Measurements from ENCODE around the gene IL1R2. TPM values are rescaled to one million over a fixed set of nuclear protein-coding genes. Genes with fewer than 3 reads are reported as not detected.

Gene IL1R2
- total and polyA plus RNA-seq, 2 donors (not counting 1 experiment from before 2014, with no cell fraction given), result 0.17 to 0.20 TPM

GRCh38 chr2:102060047-102060446, 68.3 kb downstream of the IL1R2 start:
- Histone ChIP-seq H3K4me1 (ENCODE audit: control insufficient read depth, extremely low read depth, insufficient read depth, low read length) (peaks cover 38% of the 10 kb centered on the region), H3K36me3 (ENCODE audit: control insufficient read depth, insufficient read depth, low read length) (no peaks in the 10 kb centered on the region), H4K20me1 (ENCODE audit: control insufficient read depth, extremely low read depth, insufficient read depth, low read length) (no peaks in the 10 kb centered on the region), H3K27ac (ENCODE audit: insufficient read depth, low read length) (no peak overlapping the region), H3K4me2 (ENCODE audit: extremely low read depth, insufficient read depth, low read length) (no peak overlapping the region), H3K9ac (ENCODE audit: insufficient read depth, low read length) (no peak overlapping the region), H3K9me3 (ENCODE audit: control insufficient read depth, insufficient read depth, low read depth, low read length) (no peaks in the 10 kb centered on the region), H2AFZ (ENCODE audit: low read length) (no peak overlapping the region), H3K27me3 (ENCODE audit: control insufficient read depth, insufficient read depth, low read length) (no peaks in the 10 kb centered on the region), H3K79me2 (ENCODE audit: control insufficient read depth, insufficient read depth, low read length) (no peaks in the 10 kb centered on the region), H3K4me3 (replicated peaks in 1 of 4; ENCODE audit: control extremely low read depth in 1 of 4, insufficient read depth in 1 of 4, low read depth in 3 of 4, low read length in 4 of 4) (no peak overlapping the region)
- DNase-seq (ENCODE audit: low read depth in 2 of 2), result peak in 1 of 2 donors; percentile 17
- no peak for TF ChIP-seq CTCF (conservative IDR thresholded peaks at IDR 0.05 in 1 of 2, IDR thresholded peaks at IDR 0.05 in 1 of 2; ENCODE audit: low read depth in 1 of 2, low read length in 2 of 2)
- no peak for TF ChIP-seq EZH2 (IDR thresholded peaks at IDR 0.05; ENCODE audit: low read length, missing control alignments)

- Histone ChIP-seq H3K36me3 (ENCODE audit: control insufficient read depth, insufficient read depth, low read length) (no peaks in the 10 kb centered on the region), H3K27ac (ENCODE audit: insufficient read depth, low read length) (peak overlapping the region; percentile 98)
- TF ChIP-seq CTCF (conservative IDR thresholded peaks at IDR 0.05 in 1 of 2, IDR thresholded peaks at IDR 0.05 in 1 of 2; ENCODE audit: low read depth in 1 of 2, low read length in 2 of 2) (no peak), EZH2 (IDR thresholded peaks at IDR 0.05; ENCODE audit: low read length, missing control alignments) (no peak)
Measured at GRCh38 chr2:102060792-102061191, 69.0 kb downstream of the IL1R2 start.

GRCh38 chr2:102061286-102061699, 69.5 kb downstream of the IL1R2 start:
- no peak overlapping the region for H3K9ac ChIP-seq (ENCODE audit: insufficient read depth, low read length)
- no peaks in the 10 kb centered on the region for H3K79me2 ChIP-seq (ENCODE audit: control insufficient read depth, insufficient read depth, low read length)
- no peaks in the 10 kb centered on the region for H4K20me1 ChIP-seq (ENCODE audit: control insufficient read depth, extremely low read depth, insufficient read depth, low read length)
- TF ChIP-seq EZH2 (IDR thresholded peaks at IDR 0.05; ENCODE audit: low read length, missing control alignments), result no peak
- no peak for TF ChIP-seq CTCF (conservative IDR thresholded peaks at IDR 0.05 in 1 of 2, IDR thresholded peaks at IDR 0.05 in 1 of 2; ENCODE audit: low read depth in 1 of 2, low read length in 2 of 2)
- no peak overlapping the region for H3K4me2 ChIP-seq (ENCODE audit: extremely low read depth, insufficient read depth, low read length)
- no peak for DNase-seq (ENCODE audit: low read depth in 2 of 2)
- H3K36me3 ChIP-seq (ENCODE audit: control insufficient read depth, insufficient read depth, low read length), result no peaks in the 10 kb centered on the region
- no peak overlapping the region for H2AFZ ChIP-seq (ENCODE audit: low read length)
- no peaks in the 10 kb centered on the region for H3K27me3 ChIP-seq (ENCODE audit: control insufficient read depth, insufficient read depth, low read length)
- H3K4me3 ChIP-seq (replicated peaks in 1 of 4; ENCODE audit: control extremely low read depth in 1 of 4, insufficient read depth in 1 of 4, low read depth in 3 of 4, low read length in 4 of 4), result no peak overlapping the region
- peak overlapping the region; percentile 98 for H3K27ac ChIP-seq (ENCODE audit: insufficient read depth, low read length)
- no peaks in the 10 kb centered on the region for H3K9me3 ChIP-seq (ENCODE audit: control insufficient read depth, insufficient read depth, low read depth, low read length)
- H3K4me1 ChIP-seq (ENCODE audit: control insufficient read depth, extremely low read depth, insufficient read depth, low read length), result peaks cover 37% of the 10 kb centered on the region

More at GRCh38 chr2:102060792-102061191, 69.0 kb downstream of the IL1R2 start:
- Histone ChIP-seq H2AFZ (ENCODE audit: low read length) (no peak overlapping the region), H3K4me1 (ENCODE audit: control insufficient read depth, extremely low read depth, insufficient read depth, low read length) (peaks cover 40% of the 10 kb centered on the region), H3K79me2 (ENCODE audit: control insufficient read depth, insufficient read depth, low read length) (no peaks in the 10 kb centered on the region), H3K9me3 (ENCODE audit: control insufficient read depth, insufficient read depth, low read depth, low read length) (no peaks in the 10 kb centered on the region), H3K4me3 (replicated peaks in 1 of 4; ENCODE audit: control extremely low read depth in 1 of 4, insufficient read depth in 1 of 4, low read depth in 3 of 4, low read length in 4 of 4) (no peak overlapping the region), H3K9ac (ENCODE audit: insufficient read depth, low read length) (no peak overlapping the region), H4K20me1 (ENCODE audit: control insufficient read depth, extremely low read depth, insufficient read depth, low read length) (no peaks in the 10 kb centered on the region), H3K27me3 (ENCODE audit: control insufficient read depth, insufficient read depth, low read length) (no peaks in the 10 kb centered on the region), H3K4me2 (ENCODE audit: extremely low read depth, insufficient read depth, low read length) (no peak overlapping the region)
- DNase-seq (ENCODE audit: low read depth in 2 of 2), result no peak
